GM19023 (cell line): Measurements from ENCODE around the gene CLEC12A.
"Not testable (repeated sequence)": the region's sequence is repeated elsewhere in the genome, so short reads cannot be mapped to it uniquely, and the experiment has no call there.

ENCODE experiments used
- ATAC-seq: cut with Tn5 transposase; IDR thresholded peaks from one replicate; pipeline ENCODE4 v1.9.1; 2021; ENCODE audit warnings: mild to moderate bottlenecking, moderate library complexity; ENCODE audit not compliant: unreplicated experiment

The CLEC12A gene

DNA sequence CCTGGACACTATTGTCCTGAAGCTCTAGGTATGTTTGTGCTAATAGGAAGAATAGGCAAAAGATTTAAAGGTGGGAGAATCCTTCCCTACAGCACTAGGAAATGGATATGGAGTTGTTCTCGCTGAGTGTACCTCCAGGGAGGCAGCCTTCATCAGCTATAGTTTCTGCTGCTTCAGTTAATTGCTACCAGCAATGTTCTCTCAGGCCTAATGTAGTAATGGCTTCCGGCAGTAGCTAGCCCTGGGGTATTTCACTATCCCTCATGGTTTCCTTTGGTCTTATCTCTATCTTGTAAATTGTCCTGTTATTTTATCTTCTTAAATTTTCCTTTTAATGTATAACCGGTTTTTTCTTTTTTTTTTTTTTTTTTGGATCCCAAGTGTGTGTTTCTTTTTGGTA lies 9.3 kb upstream of the CLEC12A start:
- ATAC-seq, result no peak

DNA sequence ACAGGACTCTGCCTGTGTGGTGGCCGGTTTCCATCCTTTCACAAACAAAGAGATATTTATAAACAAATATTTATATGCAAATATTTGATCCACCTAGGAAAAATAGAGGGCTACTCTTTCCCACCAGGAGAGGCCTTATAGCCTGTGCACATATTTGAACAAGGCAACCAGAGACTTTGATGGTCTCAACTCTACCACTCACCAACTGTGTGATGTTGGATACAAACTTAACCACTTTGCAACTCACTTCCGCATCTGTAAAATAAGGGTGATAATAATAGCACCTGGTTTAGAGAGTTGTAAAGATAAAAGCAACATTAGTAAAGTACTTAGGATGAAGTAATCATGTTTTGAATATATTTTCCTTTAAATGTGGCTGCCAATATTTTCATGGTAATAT lies 1.5 kb upstream of the CLEC12A start:
- ATAC-seq, result no peak

DNA sequence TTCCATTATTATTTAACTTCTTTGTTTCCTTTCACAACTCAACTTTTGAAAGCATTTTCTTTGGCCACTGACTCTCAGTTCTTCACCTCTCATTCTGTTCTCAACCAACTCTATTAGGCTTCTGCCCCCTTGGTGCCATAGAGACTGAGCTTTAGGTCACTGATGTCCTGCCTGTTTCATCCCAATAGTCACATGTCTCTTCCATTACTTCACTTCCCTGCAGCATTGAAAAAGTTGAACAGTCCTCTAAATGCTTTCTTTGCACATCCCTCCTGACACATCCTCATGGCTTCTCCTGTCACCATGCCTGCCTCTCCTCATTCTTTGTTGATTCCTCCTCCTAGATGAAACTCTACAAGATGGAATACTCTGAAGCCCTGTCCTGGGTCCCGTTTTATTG lies 2.7 kb downstream of the CLEC12A start:
- no peak for ATAC-seq

DNA sequence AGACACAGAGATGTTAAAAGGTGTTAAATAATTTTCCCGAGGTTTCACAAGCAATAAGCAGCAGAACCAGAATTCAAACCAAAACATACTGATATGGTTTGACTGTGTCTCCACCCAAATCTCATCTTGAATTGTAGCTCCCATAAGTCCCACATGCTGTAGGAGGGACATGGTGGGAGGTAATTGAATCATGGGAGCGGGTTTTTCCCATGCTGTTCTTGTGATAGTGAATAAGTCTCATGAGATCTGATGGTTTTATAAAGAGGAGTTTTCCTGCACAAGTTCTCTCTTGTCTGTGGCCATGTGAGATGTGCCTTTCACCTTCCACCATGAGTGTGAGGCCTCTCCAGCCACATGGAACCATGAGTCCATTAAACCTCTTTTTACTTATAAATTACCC lies 3.5 kb downstream of the CLEC12A start:
- ATAC-seq, result not testable (repeated sequence)

DNA sequence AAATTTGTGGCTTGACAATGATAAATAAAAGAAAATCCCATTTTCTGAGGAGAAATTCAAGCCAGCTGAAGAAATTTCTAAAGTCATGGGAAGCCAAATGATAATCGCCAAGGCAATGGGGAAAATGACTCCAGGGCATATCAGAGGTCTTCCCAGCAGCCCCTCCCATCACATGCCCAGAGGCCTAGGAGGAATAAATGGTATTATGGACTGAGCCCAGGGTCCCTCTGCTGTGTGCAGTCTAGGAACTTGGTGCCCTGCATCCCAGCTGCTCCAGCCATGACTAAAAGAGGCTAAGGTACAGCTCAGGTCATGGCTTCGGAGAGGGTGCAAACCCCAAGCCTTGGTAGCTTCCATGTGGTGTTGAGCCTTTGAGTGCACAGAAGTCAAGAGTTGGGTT lies 4.4 kb downstream of the CLEC12A start:
- no peak for ATAC-seq

DNA sequence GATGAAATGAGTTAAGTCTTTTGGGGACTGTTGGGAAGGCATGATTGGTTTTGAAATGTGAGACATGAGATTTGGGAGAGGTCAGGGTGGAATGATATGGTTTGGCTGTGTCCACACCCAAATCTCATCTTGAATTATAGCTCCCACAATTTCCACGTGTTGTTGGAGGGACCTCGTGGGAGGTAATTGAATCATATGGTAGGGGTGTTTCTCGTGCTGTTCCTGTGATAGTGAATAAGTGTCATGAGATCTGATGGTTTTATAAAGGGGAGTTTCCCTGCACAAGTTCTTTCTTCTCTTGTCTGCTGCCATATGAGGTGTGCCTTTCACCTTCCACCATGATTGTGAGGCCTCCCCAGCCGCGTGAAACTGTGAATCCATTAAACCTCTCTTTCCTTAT lies 5.4 kb downstream of the CLEC12A start:
- not testable (repeated sequence) for ATAC-seq

DNA sequence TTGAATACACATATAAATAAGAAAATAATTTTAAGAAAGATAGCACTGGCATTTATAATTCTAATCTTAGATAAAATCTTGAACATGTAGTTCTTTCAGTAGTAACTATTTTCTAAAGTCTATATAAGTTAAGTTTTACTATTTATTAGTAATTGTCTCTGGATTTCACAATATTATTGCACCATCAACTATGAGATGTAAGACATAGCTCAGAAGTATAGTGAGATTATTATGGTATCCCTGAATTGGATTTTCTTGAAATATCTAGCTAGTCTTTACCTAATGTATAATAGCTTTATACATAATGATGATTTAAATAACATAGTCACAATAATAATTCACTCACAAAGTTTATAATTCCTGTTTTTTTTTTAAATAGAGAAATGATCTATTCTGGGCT lies 6.7 kb downstream of the CLEC12A start:
- no peak for ATAC-seq

DNA sequence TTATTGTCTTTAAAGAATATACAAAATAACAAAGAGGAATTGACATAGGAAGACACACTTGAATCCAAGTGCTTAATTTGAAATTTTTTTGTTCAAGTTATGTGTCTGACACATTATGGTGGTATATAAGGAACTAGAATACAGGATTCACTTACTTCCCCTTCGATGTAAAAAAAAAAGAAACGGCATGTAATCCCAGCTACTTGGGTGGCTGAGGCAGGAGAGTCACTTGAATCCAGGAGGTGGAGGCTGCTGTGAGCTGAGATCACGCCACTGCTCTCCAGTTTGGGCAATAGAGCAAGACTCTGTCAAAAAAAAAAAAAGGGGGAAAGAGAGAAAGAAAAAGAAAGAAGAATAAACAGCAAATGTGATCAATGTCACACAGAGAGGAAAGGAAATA lies 8.9 kb downstream of the CLEC12A start:
- no peak for ATAC-seq

DNA sequence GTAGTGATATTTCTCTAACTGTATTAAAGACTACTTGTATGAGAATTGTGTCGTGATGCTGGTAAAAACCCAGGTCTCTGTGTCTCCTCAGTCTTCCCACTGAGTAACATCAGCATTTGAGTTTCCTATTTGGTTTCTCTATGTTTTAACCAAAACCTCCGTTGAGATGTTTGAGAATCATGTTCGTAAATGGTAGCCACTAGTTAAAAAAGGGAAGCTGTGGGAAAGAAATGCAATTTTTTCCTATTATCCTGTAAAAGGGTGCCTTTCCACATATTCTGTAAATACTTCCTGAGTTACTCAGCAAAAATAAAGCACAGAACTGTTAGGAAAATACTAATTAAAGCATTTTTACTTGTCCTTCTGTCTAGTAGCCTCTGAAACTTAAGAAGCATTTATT lies 20.7 kb downstream of the CLEC12A start:
- ATAC-seq, result no peak

DNA sequence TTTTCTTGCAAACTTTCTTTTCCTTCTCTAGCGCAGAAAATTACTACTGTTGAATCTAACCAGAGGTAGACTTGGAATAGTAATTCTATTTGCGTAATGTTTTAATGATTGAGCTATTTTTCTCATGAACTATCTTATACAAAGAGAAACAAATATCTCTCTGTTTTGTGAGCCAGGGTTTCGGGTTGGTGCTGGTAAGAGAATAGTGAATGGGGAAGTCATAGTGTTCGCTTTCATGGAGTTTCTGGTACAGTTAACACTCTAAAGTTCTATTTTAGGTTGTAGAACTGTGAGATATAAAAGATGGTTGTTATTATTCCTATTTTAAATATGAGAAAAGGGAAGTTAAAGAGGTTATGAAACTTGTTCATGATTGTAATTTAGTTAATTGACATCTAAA lies 21.1 kb downstream of the CLEC12A start:
- no peak for ATAC-seq

DNA sequence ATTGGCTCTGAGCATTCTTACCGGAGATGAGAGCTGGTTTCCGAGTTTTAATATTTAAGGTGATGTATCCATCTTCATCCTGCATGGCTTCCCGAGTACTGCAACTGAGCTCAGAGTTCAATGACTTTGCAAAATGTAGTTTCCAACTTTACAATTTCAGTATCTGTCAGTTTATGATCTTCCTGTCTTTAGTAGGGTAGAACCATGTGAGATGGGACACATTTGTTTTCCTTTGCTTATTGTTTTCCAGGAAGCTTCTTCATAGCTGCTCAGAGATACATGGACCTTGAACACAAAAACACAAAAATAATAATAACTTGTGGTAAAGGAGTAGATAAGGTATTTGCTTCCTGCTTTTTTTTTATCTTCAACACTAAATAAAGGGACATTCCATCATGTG lies 27.8 kb downstream of the CLEC12A start, which contains the start of gene CLEC1B:
Gene CLEC1B (minus strand): TSS at position 106 of the 400 bp plus-strand sequence. CDS start 21 bp downstream, at position 85.
- ATAC-seq, result no peak

DNA sequence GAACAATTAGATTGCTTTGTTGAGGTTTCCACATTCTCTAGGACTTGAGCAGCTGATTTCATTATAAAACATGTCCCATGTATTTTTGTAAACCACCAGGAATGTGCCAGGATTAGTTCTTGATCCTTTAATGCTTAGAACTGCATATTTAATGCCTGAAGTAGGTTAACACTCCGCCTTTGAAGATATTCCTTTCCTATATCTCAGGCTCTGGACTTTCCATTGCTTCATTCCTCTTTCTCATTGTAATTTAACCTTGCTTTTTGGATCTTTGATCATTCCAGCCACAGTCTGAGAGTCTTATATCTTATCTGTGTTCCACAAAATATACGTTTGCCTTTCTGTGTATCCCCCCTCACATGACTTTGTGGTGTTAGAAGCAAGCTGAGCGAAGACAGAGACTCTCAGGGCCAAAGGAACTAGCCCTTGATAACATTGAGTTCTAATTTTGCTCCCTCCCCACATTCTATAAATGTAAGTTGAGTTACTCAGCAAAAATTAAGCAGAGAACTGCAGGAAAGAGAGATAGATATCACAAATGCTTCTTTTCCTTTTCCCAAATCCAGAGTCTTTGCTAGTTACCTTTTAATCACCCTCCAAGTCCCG lies 30.1 kb downstream of the CLEC12A start:
- no peak for ATAC-seq

DNA sequence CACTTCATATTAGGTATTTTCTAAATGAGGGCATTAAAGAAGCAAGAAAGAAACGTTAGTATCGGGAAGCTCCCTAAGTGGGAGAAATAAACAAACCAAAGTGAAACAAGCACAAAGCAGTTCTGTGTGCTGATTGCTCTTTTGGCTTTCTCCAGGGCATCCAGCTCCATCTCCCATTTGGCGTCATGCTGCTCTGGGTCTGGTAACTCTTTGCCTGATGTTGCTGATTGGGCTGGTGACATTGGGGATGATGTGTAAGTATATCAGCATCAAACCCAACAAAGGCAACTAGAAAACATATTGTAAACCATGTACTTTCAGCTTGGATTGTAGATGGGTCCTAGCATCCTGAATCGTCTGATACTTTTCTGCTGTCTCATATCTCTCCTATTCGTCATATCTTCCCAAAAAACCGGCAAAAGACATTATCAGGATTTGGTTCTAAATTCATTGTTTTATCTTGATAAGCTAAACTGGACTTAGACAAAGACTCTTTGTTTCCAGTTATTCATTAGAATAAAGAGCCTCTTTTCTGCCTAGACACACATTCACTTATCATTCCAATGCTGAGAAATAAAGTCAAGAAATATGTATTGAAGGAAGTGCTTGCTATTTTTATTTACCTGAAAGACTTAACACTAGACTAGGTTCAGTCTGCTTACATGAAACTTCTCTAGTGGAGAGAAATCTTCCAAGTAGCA lies 41.6 kb downstream of the CLEC12A start:
- ATAC-seq, result no peak

DNA sequence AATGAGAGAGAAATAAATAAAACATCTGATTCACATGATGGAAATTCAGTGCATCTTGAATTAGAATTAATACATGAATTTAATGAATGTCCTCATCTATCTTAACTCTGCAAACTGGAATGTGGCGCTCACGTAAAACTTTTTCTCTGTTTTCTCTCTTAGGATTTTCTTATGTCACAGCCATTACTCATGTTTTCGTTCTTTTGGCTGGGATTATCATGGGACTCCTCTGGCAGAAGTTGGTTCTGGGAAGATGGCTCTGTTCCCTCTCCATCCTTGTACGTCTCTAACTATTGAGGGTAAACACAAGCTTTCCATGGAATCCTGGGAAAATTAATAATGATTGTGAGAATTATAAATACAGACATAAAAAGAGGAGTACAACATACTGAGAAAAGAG lies 44.2 kb downstream of the CLEC12A start:
- no peak for ATAC-seq

DNA sequence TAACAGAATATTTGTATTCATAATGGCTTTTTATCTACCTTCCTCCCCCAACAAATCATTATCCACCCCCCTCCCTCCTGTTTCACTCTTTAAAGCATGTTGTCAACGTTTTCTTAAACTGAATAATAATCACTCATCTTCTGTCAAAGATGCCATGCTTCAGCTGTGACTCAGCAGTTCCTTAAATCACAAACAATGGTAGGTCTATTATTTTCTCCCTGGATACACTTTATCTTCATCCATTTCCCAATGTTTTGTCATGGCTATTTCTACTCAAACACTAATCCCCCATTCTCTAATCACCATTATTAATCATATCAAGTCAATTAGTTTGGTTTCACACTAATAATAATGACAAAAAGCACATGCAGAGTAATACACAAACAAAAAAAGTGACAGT lies 45.7 kb downstream of the CLEC12A start:
- ATAC-seq, result no peak

DNA sequence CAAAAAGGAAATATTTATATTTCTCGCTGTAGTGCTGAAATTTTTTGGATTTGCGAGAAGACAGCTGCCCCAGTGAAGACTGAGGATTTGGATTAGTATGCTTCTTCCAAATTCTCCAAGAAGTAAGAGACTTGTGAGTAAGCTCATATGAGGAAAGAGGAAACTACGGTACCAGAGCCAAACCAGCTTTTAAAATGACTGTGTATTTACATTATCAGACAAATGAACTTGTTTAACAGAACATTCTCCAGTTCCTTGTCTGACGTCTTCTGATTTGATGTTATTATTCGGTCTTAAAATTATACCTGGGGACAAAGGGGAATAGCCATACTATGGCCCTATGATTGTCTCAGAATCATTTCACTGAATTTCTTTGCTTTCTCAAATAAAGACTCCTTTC lies 47.2 kb downstream of the CLEC12A start:
- ATAC-seq, result no peak

DNA sequence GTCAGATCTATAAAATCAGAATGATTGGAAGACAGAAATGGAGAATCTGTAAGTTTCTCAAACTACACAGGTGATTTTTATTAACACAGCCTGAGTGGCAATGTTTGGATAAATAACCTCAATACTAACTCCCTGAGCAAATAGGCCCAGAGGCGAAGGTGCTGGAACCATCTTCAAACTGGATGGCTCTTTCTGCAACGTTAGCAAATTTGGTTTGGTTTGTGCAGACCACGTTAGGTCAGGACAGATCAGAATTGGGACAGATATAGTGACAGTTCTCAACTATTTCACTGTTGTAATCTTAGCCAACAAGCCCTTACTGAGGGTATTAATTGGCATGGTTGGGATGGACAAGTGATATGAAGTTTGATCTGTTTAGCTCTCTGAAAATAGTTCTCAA lies 50.1 kb downstream of the CLEC12A start:
- no peak for ATAC-seq

DNA sequence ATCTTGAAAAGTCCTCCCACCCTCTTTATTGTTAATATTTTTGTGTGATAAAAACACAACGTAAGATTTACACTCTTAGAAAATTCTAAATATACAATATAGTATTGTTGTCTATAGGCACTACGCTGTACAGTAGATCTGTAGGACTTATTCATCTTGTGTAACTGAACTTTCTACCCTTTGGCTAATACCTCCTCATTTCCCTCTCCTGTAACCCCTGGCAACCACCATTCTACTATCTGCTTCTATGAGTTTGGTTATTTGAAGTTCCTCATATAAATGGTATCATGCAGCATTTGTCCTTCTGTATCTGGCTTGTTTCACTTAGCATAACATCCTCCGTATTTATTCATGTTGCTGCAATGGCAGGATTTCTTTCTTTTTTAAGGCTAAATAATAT lies 54.0 kb downstream of the CLEC12A start:
- no peak for ATAC-seq

DNA sequence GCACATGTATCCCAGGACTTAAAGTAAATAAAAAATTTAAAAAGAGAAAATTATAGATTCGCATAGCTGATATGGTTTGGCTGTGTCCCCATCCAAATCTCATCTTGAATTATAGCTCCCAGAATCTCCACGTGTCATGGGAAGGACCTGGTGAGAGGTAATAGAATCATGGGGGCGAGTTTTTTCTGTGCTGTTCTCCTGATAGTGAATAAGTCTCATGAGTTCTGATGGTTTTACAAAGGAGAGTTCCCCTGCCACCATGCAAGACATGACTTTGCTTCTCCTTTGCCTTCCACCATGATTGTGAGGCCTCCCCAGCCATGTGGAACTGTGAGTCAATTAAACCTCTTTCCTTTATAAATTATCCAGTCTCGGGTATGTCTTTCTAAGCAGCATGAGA lies 55.5 kb downstream of the CLEC12A start:
- ATAC-seq, result not testable (repeated sequence)

DNA sequence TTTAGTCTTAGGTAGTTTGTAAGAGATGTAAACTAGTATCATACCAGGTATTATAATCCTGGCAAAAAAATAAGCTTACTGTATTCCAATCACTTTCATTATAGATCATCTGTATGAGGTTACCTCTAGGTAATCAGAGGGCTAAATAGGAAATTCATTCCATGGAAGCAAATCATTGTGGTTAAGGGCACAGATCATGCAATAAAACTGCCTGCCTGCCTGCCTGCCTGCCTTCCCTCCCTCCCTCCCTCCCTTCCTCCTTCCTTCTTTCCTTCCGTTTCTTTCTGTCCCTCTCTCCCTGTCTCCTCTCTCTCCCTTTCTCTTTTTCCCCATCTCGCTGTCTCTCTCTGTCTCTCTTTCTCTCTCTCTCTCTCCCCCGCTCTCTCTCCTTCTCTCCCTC lies 56.1 kb downstream of the CLEC12A start:
- no peak for ATAC-seq

DNA sequence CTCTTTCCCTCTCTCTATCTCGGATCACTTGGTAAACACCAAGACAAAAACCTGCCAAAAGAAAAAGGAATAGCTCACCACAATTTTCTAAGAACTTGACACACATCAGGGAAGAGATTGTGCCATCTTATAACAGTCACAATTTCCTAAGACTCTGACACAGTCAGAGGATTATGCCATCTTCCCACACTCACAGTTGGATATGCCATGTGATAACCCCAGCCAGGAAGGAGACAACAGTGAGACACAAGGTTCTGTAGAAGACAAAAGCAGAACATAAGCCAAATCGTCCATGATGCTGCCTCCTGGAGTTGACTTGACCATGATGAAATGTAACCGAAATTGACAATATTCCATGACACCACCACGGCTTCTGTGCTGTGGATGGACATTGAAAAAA lies 56.5 kb downstream of the CLEC12A start:
- ATAC-seq, result no peak

DNA sequence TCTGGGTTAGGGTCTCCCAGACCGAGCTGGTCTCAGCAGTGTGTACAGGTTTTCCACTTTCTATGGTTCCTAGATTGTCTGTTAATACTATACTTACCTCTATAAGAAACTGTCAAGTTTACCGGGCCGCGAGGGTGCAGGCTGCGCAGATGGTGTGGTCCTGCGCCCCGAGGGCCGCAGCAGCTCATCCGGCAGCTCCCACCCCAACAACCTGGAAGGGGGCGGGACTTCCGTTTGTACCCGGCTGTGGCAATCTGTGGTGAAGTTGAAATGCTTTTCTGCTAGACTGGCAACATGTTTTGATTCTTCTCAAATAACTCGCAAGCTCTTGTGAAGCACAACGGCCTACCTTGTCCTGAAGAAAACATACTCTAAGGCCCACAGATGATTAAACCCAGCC lies 59.2 kb downstream of the CLEC12A start, which contains the start of gene CLEC9A:
Gene CLEC9A (plus strand): TSS at position 237 of the 400 bp plus-strand sequence. CDS start 22,006 bp downstream, outside the sequence.
- ATAC-seq, result no peak

DNA sequence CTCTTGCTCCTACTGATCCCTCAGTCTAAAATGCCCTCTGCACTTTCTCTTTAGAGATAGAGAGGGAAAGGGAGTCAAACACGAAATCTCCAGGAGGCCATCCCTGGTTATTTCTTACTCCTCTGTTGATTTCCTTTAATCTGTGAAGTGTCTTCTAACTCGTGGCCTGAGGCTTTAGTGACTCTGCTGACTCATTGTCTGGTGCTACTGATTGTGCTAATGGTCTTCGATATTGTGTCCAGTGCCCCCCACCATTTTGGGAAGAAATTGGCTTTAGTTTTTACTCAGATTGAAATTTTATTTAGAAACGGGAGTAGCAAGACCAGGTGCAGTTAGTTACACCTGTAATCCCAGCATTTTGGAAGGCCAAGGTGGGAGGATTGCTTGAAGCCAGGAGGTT lies 60.1 kb downstream of the CLEC12A start:
- ATAC-seq, result no peak
